SIG-M5 treated with dmso at 0.1 percent for 504 hours (cell line): ENCODE measurements around the gene GNPTAB.
A peak's percentile ranks its signal among the peaks of the same experiment; 100 is the strongest.
"Not testable (repeated sequence)": the region's sequence is repeated elsewhere in the genome, so short reads cannot be mapped to it uniquely, and the experiment has no call there.

Experiments
- DNase-seq: peaks from one replicate; lab custom pipeline; 2025; ENCODE audit not compliant: unreplicated experiment; lab: John Stamatoyannopoulos, UW

The GNPTAB gene

GRCh38 chr12:101854747-101855146 is 24.0 kb upstream of the GNPTAB start:
- peak; percentile 72 for DNase-seq

- DNase-seq, result no peak
Measured at GRCh38 chr12:101852998-101853397, 22.2 kb upstream of the GNPTAB start.

- DNase-seq, result peak; percentile 74
Measured at GRCh38 chr12:101850199-101850598, 19.4 kb upstream of the GNPTAB start.

- no peak for DNase-seq
Measured at GRCh38 chr12:101847325-101847724, 16.6 kb upstream of the GNPTAB start.

GRCh38 chr12:101845137-101845711 is 14.5 kb upstream of the GNPTAB start:
- no peak for DNase-seq

- no peak for DNase-seq
Measured at GRCh38 chr12:101841069-101841468, 10.3 kb upstream of the GNPTAB start.

GRCh38 chr12:101839324-101840283 is 8.8 kb upstream of the GNPTAB start:
- peak; percentile 45 for DNase-seq

GRCh38 chr12:101838628-101839323 is 8.0 kb upstream of the GNPTAB start:
- no peak for DNase-seq

- DNase-seq, result no peak
Measured at GRCh38 chr12:101832030-101832429, 1.3 kb upstream of the GNPTAB start.

GRCh38 chr12:101829639-101830366 is 956 bp downstream of the GNPTAB start:
- DNase-seq, result no peak

GRCh38 chr12:101828463-101829196 is 2.1 kb downstream of the GNPTAB start:
- DNase-seq, result no peak

GRCh38 chr12:101826766-101827368 is 3.9 kb downstream of the GNPTAB start:
- DNase-seq, result no peak

GRCh38 chr12:101824831-101825230 is 5.9 kb downstream of the GNPTAB start:
- no peak for DNase-seq

- peak; percentile 71 for DNase-seq
Measured at GRCh38 chr12:101823891-101824290, 6.9 kb downstream of the GNPTAB start.

- DNase-seq, result no peak
Measured at GRCh38 chr12:101823039-101823438, 7.7 kb downstream of the GNPTAB start.

GRCh38 chr12:101819467-101819866 is 11.3 kb downstream of the GNPTAB start:
- no peak for DNase-seq

GRCh38 chr12:101818689-101819088 is 12.1 kb downstream of the GNPTAB start:
- DNase-seq, result not testable (repeated sequence)

- no peak for DNase-seq
Measured at GRCh38 chr12:101813117-101813516, 17.6 kb downstream of the GNPTAB start.

GRCh38 chr12:101812716-101813115 is 18.0 kb downstream of the GNPTAB start:
- DNase-seq, result not testable (repeated sequence)

- not testable (repeated sequence) for DNase-seq
Measured at GRCh38 chr12:101811342-101811741, 19.4 kb downstream of the GNPTAB start.
